ENCODE data around the gene VSX1. TPM values are rescaled to one million over a fixed set of nuclear protein-coding genes. Genes with fewer than 3 reads are reported as not detected.

The VSX1 gene
- total and polyA plus RNA-seq, 2 donors (not counting 1 experiment from before 2014, with no cell fraction given): not detected

DNA sequence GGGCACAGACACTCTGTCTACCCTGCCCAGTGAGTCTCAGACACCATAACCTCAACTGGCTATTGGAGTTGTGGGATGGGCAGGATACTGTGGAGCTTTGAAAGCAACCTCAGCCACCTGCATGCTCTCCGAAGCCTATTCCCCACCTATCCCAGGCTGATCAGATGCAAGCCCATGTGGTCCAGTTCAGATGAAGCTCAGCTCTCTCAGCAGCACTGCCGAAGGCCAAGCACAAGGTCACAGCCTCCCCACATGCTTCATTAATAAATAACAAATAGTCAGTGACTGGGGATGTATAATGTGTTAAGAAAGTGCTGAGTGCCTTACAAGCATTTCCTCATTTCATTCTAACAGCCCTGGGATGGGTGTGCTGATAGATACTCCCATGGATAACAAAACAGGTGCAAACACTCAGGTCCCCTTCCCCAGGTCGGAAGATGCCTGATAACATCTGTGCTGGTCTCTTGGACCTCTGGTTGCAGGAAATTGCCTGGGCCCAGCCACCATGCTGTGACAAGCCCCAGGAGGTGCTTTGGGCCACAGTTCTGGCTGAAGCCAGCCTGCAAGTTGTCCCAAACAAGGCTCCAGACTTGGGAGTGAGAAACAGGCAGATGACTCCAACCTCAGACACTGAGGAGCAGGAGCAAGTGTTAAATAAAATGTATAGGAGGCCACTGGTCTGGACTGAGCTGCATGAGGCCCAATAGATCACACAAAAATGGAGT is 27.7 kb downstream of the VSX1 start:
- H3K27ac Mint-ChIP-seq: peak overlapping the region; percentile 97
- H3K9me3 Mint-ChIP-seq (ENCODE audit: insufficient read depth): no peaks in the 10 kb centered on the region
- H3K9me3 ChIP-seq (ENCODE audit: control extremely low read depth in 1 of 3, control insufficient read depth in 2 of 3, insufficient read depth in 1 of 3, low read length in 2 of 3): no peaks in the 10 kb centered on the region
- peaks cover 86% of the 10 kb centered on the region for H3K4me1 Mint-ChIP-seq
- DNase-seq: no peak
- peaks cover 67% of the 10 kb centered on the region for H4K20me1 ChIP-seq (ENCODE audit: control insufficient read depth, insufficient read depth, low read length, poor library complexity, severe bottlenecking)
- H3K4me3 Mint-ChIP-seq: peak overlapping the region; percentile 79
- POLR2A ChIA-PET: no interaction called here
- peak overlapping the region; percentile 64 for H3K9ac ChIP-seq (ENCODE audit: low read length)
- peak overlapping the region; percentile 65 to 93 for H3K27ac ChIP-seq (ENCODE audit: low read length in 2 of 2)
- no peak for ATAC-seq (ENCODE audit: low read depth)
- no peaks in the 10 kb centered on the region for H3K27me3 ChIP-seq (replicated peaks in 1 of 4; ENCODE audit: control extremely low read depth in 1 of 4, control insufficient read depth in 3 of 4, insufficient read depth in 4 of 4, low read length in 3 of 4)
- WGBS (ENCODE audit: insufficient coverage): 82% methylated on average over 1 of the region's 3 CpGs
- no peak for TF ChIP-seq EZH2 (IDR thresholded peaks at IDR 0.05; ENCODE audit: borderline replicate concordance, insufficient read depth, low read depth, low read length, poor library complexity, severe bottlenecking)
- TF ChIP-seq, protein P1, sequence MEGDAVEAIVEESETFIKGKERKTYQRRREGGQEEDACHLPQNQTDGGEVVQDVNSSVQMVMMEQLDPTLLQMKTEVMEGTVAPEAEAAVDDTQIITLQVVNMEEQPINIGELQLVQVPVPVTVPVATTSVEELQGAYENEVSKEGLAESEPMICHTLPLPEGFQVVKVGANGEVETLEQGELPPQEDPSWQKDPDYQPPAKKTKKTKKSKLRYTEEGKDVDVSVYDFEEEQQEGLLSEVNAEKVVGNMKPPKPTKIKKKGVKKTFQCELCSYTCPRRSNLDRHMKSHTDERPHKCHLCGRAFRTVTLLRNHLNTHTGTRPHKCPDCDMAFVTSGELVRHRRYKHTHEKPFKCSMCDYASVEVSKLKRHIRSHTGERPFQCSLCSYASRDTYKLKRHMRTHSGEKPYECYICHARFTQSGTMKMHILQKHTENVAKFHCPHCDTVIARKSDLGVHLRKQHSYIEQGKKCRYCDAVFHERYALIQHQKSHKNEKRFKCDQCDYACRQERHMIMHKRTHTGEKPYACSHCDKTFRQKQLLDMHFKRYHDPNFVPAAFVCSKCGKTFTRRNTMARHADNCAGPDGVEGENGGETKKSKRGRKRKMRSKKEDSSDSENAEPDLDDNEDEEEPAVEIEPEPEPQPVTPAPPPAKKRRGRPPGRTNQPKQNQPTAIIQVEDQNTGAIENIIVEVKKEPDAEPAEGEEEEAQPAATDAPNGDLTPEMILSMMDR (IDR thresholded peaks at IDR 0.05): no peak
- peaks cover 76 to 85% of the 10 kb centered on the region in 2 donors for H3K4me1 ChIP-seq (ENCODE audit: control insufficient read depth in 2 of 2, insufficient read depth in 2 of 2, low read length in 2 of 2)
- peak overlapping the region; percentile 79 for H3K4me2 ChIP-seq (replicated peaks; ENCODE audit: low read depth, low read length, poor library complexity, severe bottlenecking)
- peak overlapping the region in 1 of 5 experiments; percentile 61 for H3K4me3 ChIP-seq (ENCODE audit: control extremely low read depth in 1 of 5, extremely low read depth in 1 of 5, insufficient read depth in 1 of 5, low read depth in 2 of 5, low read length in 4 of 5)
- H3K79me2 ChIP-seq (ENCODE audit: control insufficient read depth, insufficient read depth, low read length): peaks cover 77% of the 10 kb centered on the region
- H3K36me3 ChIP-seq (replicated peaks in 1 of 2; ENCODE audit: control extremely low read depth in 1 of 2, control insufficient read depth in 1 of 2, extremely low read depth in 1 of 2, insufficient read depth in 2 of 2, low read length in 1 of 2): peaks cover 0 to 22% of the 10 kb centered on the region in 2 experiments
- CTCF ChIA-PET: interaction anchor here (0.8 to 4.0 kb wide), 6 partner anchors 10 to 59 kb away, joined by 3 to 23 read pairs (median 3); no protein-coding TSS in a partner anchor
- no peak overlapping the region for H2AFZ ChIP-seq (ENCODE audit: insufficient read depth, low read depth, low read length, poor library complexity, severe bottlenecking)
- H3K27me3 Mint-ChIP-seq: no peaks in the 10 kb centered on the region
- intact Hi-C loops (cut with micrococcal nuclease): no loop called here

Data from B cell (primary cell).